HEK293 (cell line): ENCODE results near the gene CCDC92.

ENCODE experiments used
- CTCF ChIA-PET: fragments of 350-600 bp; formaldehyde crosslinking; extraction: SDS; loops from one replicate; lab custom pipeline; 2021; ENCODE audit warnings: antibody characterized with exemption; lab: Yijun Ruan, JAX
- POLR2A ChIA-PET: fragments of 300-600 bp; formaldehyde crosslinking; extraction: SDS; loops from one replicate; lab custom pipeline; 2020; ENCODE audit warnings: antibody characterized with exemption, inconsistent platforms; lab: Yijun Ruan, JAX
- H3K27ac ChIP-seq: fragments of 200-500 bp; sonication (Bioruptor generic); 2 replicates; pipeline ENCODE4 v1.5.1; 2014; ENCODE audit warnings: low read depth, low read length, control low read depth, inconsistent platforms; ENCODE audit errors: extremely low read depth
- H3K36me3 ChIP-seq, 2 experiments: fragments of 200-500 bp in 1 of 2; sonication (Bioruptor generic) in 1 of 2; 1 replicate in 1 of 2; 2 replicates in 1 of 2; pipeline ENCODE4 v1.5.1; 2014 to 2017; ENCODE audit warnings: inconsistent platforms in 2 of 2, low read length in 2 of 2; ENCODE audit not compliant: control insufficient read depth in 2 of 2, insufficient read depth in 1 of 2
- H3K4me1 ChIP-seq: fragments of 200-500 bp; sonication (Bioruptor generic); 2 replicates; pipeline ENCODE4 v1.5.1; 2014; ENCODE audit warnings: mild to moderate bottlenecking, low read length, inconsistent platforms; ENCODE audit not compliant: control insufficient read depth, insufficient read depth
- H3K4me3 ChIP-seq: 2 replicates; pipeline ENCODE4 v1.5.1; 2011; ENCODE audit warnings: low read depth, mild to moderate bottlenecking, control low read depth, low read length, moderate library complexity
- H3K9me3 ChIP-seq: fragments of 200-500 bp; sonication (Bioruptor generic); 2 replicates; pipeline ENCODE4 v1.5.1; 2014; ENCODE audit warnings: low read depth, low read length, inconsistent platforms; ENCODE audit not compliant: control insufficient read depth, insufficient read depth
- GLIS2 ChIP-seq: fragments of 450-650 bp; formaldehyde crosslinking; IDR thresholded peaks from 2 replicates; pipeline ENCODE4 v1.5.1; 2016; ENCODE audit warnings: missing biosample characterization, missing genetic modification characterization
- KLF1 ChIP-seq: fragments of 450-650 bp; formaldehyde crosslinking; IDR thresholded peaks from 2 replicates; pipeline ENCODE4 v1.5.1; 2016; ENCODE audit warnings: missing biosample characterization, missing genetic modification characterization
- SETDB1 ChIP-seq: IDR thresholded peaks from one replicate; pipeline ENCODE4 v1.6.1; 2017; ENCODE audit warnings: mild to moderate bottlenecking, low read length, moderate library complexity, mixed read lengths; ENCODE audit not compliant: insufficient read length
- YY2 ChIP-seq: fragments of 450-650 bp; formaldehyde crosslinking; IDR thresholded peaks from 2 replicates; pipeline ENCODE4 v1.5.1; 2016; ENCODE audit warnings: missing biosample characterization, missing genetic modification characterization
- ZBTB17 ChIP-seq: fragments of 450-650 bp; formaldehyde crosslinking; IDR thresholded peaks from 2 replicates; pipeline ENCODE4 v1.5.1; 2016; ENCODE audit warnings: missing biosample characterization, missing genetic modification characterization
- ZBTB48 ChIP-seq: fragments of 450-650 bp; formaldehyde crosslinking; IDR thresholded peaks from 2 replicates; pipeline ENCODE4 v1.5.1; 2016; ENCODE audit warnings: missing biosample characterization, missing genetic modification characterization
- ZBTB8A ChIP-seq: fragments of 450-650 bp; formaldehyde crosslinking; IDR thresholded peaks from 2 replicates; pipeline ENCODE4 v1.5.1; 2016; ENCODE audit warnings: missing biosample characterization, missing genetic modification characterization
- ZFHX2 ChIP-seq: fragments of 450-650 bp; formaldehyde crosslinking; conservative IDR thresholded peaks from 2 replicates; pipeline ENCODE4 v1.5.1; 2016; ENCODE audit warnings: missing biosample characterization, missing genetic modification characterization
- ZFP3 ChIP-seq: fragments of 450-650 bp; formaldehyde crosslinking; IDR thresholded peaks from 2 replicates; pipeline ENCODE4 v1.5.1; 2016; ENCODE audit warnings: low read depth, missing biosample characterization, missing genetic modification characterization
- ZNF133 ChIP-seq: fragments of 450-650 bp; formaldehyde crosslinking; IDR thresholded peaks from 2 replicates; pipeline ENCODE4 v1.5.1; 2016; ENCODE audit warnings: missing biosample characterization, missing genetic modification characterization
- ZNF146 ChIP-seq: fragments of 450-650 bp; formaldehyde crosslinking; IDR thresholded peaks from 2 replicates; pipeline ENCODE4 v1.5.1; 2016; ENCODE audit warnings: missing biosample characterization, missing genetic modification characterization
- ZNF169 ChIP-seq: fragments of 450-650 bp; formaldehyde crosslinking; IDR thresholded peaks from 2 replicates; pipeline ENCODE4 v1.5.1; 2016; ENCODE audit warnings: missing biosample characterization, missing genetic modification characterization
- ZNF24 ChIP-seq: fragments of 450-650 bp; formaldehyde crosslinking; IDR thresholded peaks from 2 replicates; pipeline ENCODE4 v1.5.1; 2016; ENCODE audit warnings: missing biosample characterization, missing genetic modification characterization
- ZNF423 ChIP-seq: fragments of 450-650 bp; formaldehyde crosslinking; IDR thresholded peaks from 2 replicates; pipeline ENCODE4 v1.5.1; 2016; ENCODE audit warnings: missing biosample characterization, missing genetic modification characterization
- ZNF529 ChIP-seq: fragments of 450-650 bp; formaldehyde crosslinking; IDR thresholded peaks from 2 replicates; pipeline ENCODE4 v1.5.1; 2017; ENCODE audit warnings: missing genetic modification characterization, missing biosample characterization; ENCODE audit not compliant: insufficient replicate concordance
- ZNF548 ChIP-seq: fragments of 450-650 bp; formaldehyde crosslinking; IDR thresholded peaks from 2 replicates; pipeline ENCODE4 v1.5.1; 2016; ENCODE audit warnings: missing biosample characterization, missing genetic modification characterization
- ZNF596 ChIP-seq: fragments of 450-650 bp; IDR thresholded peaks from 2 replicates; pipeline ENCODE4 v1.5.0; 2018; ENCODE audit warnings: missing biosample characterization, mild to moderate bottlenecking, missing genetic modification characterization, moderate library complexity
- ZNF664 ChIP-seq: fragments of 450-650 bp; formaldehyde crosslinking; IDR thresholded peaks from 2 replicates; pipeline ENCODE4 v1.5.1; 2016; ENCODE audit warnings: missing biosample characterization, missing genetic modification characterization
- ZNF777 ChIP-seq: fragments of 450-650 bp; formaldehyde crosslinking; IDR thresholded peaks from 2 replicates; pipeline ENCODE4 v1.5.1; 2017; ENCODE audit warnings: missing biosample characterization, missing genetic modification characterization, borderline replicate concordance
- ZNF785 ChIP-seq: fragments of 450-650 bp; formaldehyde crosslinking; IDR thresholded peaks from 2 replicates; pipeline ENCODE4 v1.5.1; 2016; ENCODE audit warnings: missing biosample characterization, missing genetic modification characterization
- TF ChIP-seq, protein P1 (sequence below): fragments of 450-650 bp; formaldehyde crosslinking; IDR thresholded peaks from 2 replicates; pipeline ENCODE4 v1.5.1; 2016; ENCODE audit warnings: missing biosample characterization, missing genetic modification characterization
- TF ChIP-seq, protein P2 (sequence below): fragments of 450-650 bp; formaldehyde crosslinking; IDR thresholded peaks from 2 replicates; pipeline ENCODE4 v1.5.1; 2016; ENCODE audit warnings: missing biosample characterization, missing genetic modification characterization, low read depth
- TF ChIP-seq, protein P3 (sequence below): fragments of 450-650 bp; formaldehyde crosslinking; IDR thresholded peaks from 2 replicates; pipeline ENCODE4 v1.5.1; 2016; ENCODE audit warnings: missing biosample characterization, missing genetic modification characterization
- TF ChIP-seq, protein P4 (sequence below): fragments of 450-650 bp; formaldehyde crosslinking; IDR thresholded peaks from 2 replicates; pipeline ENCODE4 v1.5.1; 2016; ENCODE audit warnings: missing biosample characterization, missing genetic modification characterization

CCDC92 gene

DNA sequence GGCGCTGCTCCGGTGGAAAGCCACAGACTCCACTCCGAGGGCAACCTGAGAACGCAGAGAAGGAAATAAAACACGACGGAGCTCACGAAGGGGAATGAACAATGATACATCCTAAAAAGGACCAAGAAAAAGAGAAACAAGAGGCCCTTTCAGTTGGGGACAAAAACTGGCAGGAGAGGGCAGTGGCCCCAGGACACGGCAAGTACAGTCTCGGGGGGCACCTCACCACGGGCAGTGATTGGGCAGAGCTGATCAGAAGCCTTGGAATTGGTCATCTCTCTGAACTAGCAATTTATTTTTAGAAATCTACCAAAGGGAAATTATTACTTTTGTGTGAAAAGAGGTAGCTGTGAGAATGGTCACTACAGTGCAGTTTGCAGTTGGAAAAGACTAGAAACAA, 27.9 kb downstream of the CCDC92 start:
- Histone ChIP-seq H3K4me1 (no peaks in the 10 kb centered on the region), H3K9me3 (no peaks in the 10 kb centered on the region), H3K4me3 (no peak overlapping the region), H3K36me3 (peaks cover 3 to 41% of the 10 kb centered on the region in 2 experiments; a peak in 2 of 3 replicates), H3K27ac (no peak overlapping the region)
- CTCF ChIA-PET, result no interaction called here
- no peak for TF ChIP-seq ZNF133 (tag by site-specific recombination)
- TF ChIP-seq ZNF169, result no peak
- TF ChIP-seq, protein P1, sequence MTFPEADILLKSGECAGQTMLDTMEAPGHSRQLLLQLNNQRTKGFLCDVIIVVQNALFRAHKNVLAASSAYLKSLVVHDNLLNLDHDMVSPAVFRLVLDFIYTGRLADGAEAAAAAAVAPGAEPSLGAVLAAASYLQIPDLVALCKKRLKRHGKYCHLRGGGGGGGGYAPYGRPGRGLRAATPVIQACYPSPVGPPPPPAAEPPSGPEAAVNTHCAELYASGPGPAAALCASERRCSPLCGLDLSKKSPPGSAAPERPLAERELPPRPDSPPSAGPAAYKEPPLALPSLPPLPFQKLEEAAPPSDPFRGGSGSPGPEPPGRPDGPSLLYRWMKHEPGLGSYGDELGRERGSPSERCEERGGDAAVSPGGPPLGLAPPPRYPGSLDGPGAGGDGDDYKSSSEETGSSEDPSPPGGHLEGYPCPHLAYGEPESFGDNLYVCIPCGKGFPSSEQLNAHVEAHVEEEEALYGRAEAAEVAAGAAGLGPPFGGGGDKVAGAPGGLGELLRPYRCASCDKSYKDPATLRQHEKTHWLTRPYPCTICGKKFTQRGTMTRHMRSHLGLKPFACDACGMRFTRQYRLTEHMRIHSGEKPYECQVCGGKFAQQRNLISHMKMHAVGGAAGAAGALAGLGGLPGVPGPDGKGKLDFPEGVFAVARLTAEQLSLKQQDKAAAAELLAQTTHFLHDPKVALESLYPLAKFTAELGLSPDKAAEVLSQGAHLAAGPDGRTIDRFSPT (tag by site-specific recombination), result no peak
- no peak for TF ChIP-seq ZBTB17 (tag by site-specific recombination)
- TF ChIP-seq ZBTB48 (tag by site-specific recombination), result no peak
- TF ChIP-seq, protein P2, sequence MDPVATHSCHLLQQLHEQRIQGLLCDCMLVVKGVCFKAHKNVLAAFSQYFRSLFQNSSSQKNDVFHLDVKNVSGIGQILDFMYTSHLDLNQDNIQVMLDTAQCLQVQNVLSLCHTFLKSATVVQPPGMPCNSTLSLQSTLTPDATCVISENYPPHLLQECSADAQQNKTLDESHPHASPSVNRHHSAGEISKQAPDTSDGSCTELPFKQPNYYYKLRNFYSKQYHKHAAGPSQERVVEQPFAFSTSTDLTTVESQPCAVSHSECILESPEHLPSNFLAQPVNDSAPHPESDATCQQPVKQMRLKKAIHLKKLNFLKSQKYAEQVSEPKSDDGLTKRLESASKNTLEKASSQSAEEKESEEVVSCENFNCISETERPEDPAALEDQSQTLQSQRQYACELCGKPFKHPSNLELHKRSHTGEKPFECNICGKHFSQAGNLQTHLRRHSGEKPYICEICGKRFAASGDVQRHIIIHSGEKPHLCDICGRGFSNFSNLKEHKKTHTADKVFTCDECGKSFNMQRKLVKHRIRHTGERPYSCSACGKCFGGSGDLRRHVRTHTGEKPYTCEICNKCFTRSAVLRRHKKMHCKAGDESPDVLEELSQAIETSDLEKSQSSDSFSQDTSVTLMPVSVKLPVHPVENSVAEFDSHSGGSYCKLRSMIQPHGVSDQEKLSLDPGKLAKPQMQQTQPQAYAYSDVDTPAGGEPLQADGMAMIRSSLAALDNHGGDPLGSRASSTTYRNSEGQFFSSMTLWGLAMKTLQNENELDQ (tag by site-specific recombination), result no peak
- TF ChIP-seq ZNF548 (tag by site-specific recombination), result no peak
- no peak for TF ChIP-seq ZNF596
- TF ChIP-seq ZNF529, result no peak
- no peak for TF ChIP-seq ZNF423 (tag by site-specific recombination)
- TF ChIP-seq ZFHX2, result no peak
- no peak for TF ChIP-seq ZFP3
- no peak for TF ChIP-seq KLF1 (tag by site-specific recombination)
- POLR2A ChIA-PET, result no interaction called here

DNA sequence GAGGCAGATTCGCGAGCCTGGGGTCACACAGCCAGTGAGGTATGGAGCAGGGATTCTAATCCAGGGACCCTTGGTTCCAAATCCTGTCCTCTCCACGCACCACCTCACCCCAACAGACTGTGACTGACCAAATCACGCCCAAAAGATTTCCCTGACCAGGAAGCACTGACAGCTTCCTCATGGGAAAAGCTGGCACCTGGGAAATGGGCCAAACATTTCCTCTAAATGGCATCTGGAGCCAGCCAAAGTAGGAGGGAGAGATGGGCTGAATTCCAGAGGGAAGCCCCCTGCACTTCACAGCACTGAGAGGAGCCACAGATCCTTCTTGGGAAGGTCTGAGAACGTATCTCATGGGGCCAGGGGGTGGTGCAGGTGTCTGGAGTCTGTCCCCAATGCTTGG, 28.8 kb downstream of the CCDC92 start:
- ChIA-PET POLR2A (no interaction called here), CTCF (interaction anchor here (0.5 kb wide), 1 partner anchor 25 kb away, joined by 3 read pairs; no protein-coding TSS in a partner anchor)
- no peak overlapping the region for H3K27ac ChIP-seq
- TF ChIP-seq, protein P3, sequence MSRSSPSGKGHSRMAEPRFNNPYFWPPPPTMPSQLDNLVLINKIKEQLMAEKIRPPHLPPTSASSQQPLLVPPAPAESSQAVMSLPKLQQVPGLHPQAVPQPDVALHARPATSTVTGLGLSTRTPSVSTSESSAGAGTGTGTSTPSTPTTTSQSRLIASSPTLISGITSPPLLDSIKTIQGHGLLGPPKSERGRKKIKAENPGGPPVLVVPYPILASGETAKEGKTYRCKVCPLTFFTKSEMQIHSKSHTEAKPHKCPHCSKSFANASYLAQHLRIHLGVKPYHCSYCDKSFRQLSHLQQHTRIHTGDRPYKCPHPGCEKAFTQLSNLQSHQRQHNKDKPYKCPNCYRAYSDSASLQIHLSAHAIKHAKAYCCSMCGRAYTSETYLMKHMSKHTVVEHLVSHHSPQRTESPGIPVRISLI (tag by site-specific recombination), result no peak
- TF ChIP-seq ZBTB8A, result no peak
- no peak for TF ChIP-seq ZNF664 (tag by site-specific recombination)
- H3K4me3 ChIP-seq, result no peak overlapping the region
- no peaks in the 10 kb centered on the region for H3K9me3 ChIP-seq
- no peaks in the 10 kb centered on the region for H3K4me1 ChIP-seq
- peaks cover 3 to 47% of the 10 kb centered on the region in 2 experiments; a peak in 2 of 3 replicates for H3K36me3 ChIP-seq

DNA sequence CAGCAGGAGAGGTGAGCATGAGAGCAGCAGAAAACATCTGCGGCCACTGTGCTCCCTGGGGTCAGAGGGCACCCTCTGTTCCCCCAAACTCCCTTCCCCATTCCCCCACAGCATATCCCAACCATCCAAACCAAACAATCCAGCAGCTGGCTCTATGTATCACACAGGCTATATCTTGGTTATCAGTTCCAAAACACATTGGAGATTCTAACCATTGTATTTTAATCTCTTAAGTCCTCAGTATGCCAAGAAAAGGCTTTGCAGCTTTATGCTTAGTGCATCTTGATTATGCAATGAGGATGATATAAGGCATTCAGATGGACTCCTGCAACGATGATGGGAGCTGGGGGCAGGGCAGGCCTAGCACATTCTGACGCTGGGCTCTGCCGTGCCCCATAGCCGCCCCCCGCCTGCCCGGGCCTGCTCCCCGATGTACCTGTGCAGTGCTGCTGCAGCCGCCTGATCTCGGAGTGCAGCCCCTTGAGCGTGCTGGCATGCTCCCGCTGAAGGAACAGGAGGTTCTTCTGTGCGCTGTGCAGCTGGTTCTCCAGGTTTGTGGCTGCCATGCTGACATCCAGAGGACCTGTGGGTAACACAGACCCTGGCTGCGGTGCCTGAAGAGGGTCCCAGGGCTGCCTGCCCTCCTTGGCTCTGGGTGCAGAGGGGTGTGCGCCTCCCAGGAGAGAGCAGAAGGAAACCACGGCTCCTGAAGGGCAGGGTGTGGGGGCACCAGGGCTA, 29.6 kb downstream of the CCDC92 start:
- Histone ChIP-seq H3K4me3 (no peak overlapping the region), H3K27ac (no peak overlapping the region), H3K9me3 (no peaks in the 10 kb centered on the region), H3K4me1 (no peaks in the 10 kb centered on the region), H3K36me3 (peaks cover 3 to 47% of the 10 kb centered on the region in 2 experiments; a peak in 2 of 3 replicates)
- POLR2A ChIA-PET, result interaction anchor here (0.6 kb wide), 1 partner anchor 22 kb away, joined by 3 read pairs; no protein-coding TSS in a partner anchor
- CTCF ChIA-PET, result interaction anchor here (0.5 kb wide), 1 partner anchor 24 kb away, joined by 3 read pairs; no protein-coding TSS in a partner anchor
- TF ChIP-seq ZNF785 (tag by site-specific recombination), result no peak
- TF ChIP-seq, protein P3 (tag by site-specific recombination), result no peak
- no peak for TF ChIP-seq ZNF24 (tag by site-specific recombination)
- TF ChIP-seq, protein P4, sequence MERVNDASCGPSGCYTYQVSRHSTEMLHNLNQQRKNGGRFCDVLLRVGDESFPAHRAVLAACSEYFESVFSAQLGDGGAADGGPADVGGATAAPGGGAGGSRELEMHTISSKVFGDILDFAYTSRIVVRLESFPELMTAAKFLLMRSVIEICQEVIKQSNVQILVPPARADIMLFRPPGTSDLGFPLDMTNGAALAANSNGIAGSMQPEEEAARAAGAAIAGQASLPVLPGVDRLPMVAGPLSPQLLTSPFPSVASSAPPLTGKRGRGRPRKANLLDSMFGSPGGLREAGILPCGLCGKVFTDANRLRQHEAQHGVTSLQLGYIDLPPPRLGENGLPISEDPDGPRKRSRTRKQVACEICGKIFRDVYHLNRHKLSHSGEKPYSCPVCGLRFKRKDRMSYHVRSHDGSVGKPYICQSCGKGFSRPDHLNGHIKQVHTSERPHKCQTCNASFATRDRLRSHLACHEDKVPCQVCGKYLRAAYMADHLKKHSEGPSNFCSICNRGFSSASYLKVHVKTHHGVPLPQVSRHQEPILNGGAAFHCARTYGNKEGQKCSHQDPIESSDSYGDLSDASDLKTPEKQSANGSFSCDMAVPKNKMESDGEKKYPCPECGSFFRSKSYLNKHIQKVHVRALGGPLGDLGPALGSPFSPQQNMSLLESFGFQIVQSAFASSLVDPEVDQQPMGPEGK, result no peak
- TF ChIP-seq SETDB1, result no peak
- TF ChIP-seq YY2 (tag by site-specific recombination), result no peak
- no peak for TF ChIP-seq GLIS2
- TF ChIP-seq ZNF146 (tag by site-specific recombination), result no peak
- no peak for TF ChIP-seq ZNF777 (tag by site-specific recombination)
